Endothelial cell of umbilical vein (primary cell): ENCODE measurements around the gene GPD2. TPM values are rescaled to one million over a fixed set of nuclear protein-coding genes. Genes with fewer than 3 reads are reported as not detected.

Source experiments
- BruUV-seq: library from RNA; stranded (reverse); fragments of 400-500 nt; replicated peaks from 2 replicates; lab custom pipeline; 2021; lab: Mats Ljungman, UMichigan
- CTCF ChIA-PET: fragments of 300-600, 350-600 bp; sonication (Branson Sonifier 250); formaldehyde crosslinking; loops from one replicate; lab custom pipeline; 2021; ENCODE audit warnings: antibody characterized with exemption, inconsistent platforms; lab: Charles Lee
- POLR2A ChIA-PET: fragments of 300-600, 350-600 bp; sonication (Branson Sonifier 250); formaldehyde crosslinking; loops from one replicate; lab custom pipeline; 2021; ENCODE audit warnings: antibody characterized with exemption, inconsistent platforms; lab: Charles Lee
- DNase-seq: peaks from one replicate; pipeline ENCODE4 v3.0.0-alpha.2; 2011; ENCODE audit warnings: low read depth, low spot score
- FAIRE-seq: peaks from 2 replicates; lab custom pipeline; 2011; peaks lifted over from hg19 to GRCh38; lab: Jason Lieb, UNC
- H2AFZ ChIP-seq: 2 replicates; pipeline ENCODE4 v1.6.0; 2012; ENCODE audit warnings: low read depth, low read length, control low read depth, inconsistent platforms
- H3K27ac ChIP-seq: 2 replicates; pipeline ENCODE4 v1.5.1; 2011; ENCODE audit warnings: low read depth, mild to moderate bottlenecking, control low read depth, low read length, moderate library complexity; ENCODE audit not compliant: insufficient read depth
- H3K27me3 ChIP-seq, 2 experiments: 2 replicates each; pipeline versions ENCODE4 v1.6.0 to v1.6.1; 2011; ENCODE audit warnings: low read length in 2 of 2, mixed read lengths in 1 of 2; ENCODE audit not compliant: control insufficient read depth in 2 of 2, insufficient read depth in 2 of 2
- H3K36me3 ChIP-seq, 2 experiments: 2 replicates in 1 of 2; 3 replicates in 1 of 2; pipeline ENCODE4 v1.5.1; 2011; ENCODE audit warnings: low read length in 2 of 2, mild to moderate bottlenecking in 1 of 2, moderate library complexity in 1 of 2; ENCODE audit not compliant: control insufficient read depth in 2 of 2, insufficient read depth in 2 of 2; ENCODE audit errors: extremely low read depth in 1 of 2
- H3K4me1 ChIP-seq: 3 replicates; pipeline ENCODE4 v1.5.1; 2011; ENCODE audit warnings: mild to moderate bottlenecking, low read length; ENCODE audit not compliant: control insufficient read depth, insufficient read depth; ENCODE audit errors: extremely low read depth
- H3K4me2 ChIP-seq: 2 replicates; pipeline ENCODE4 v1.6.1; 2011; ENCODE audit warnings: low read length, control low read depth, mixed read lengths; ENCODE audit not compliant: insufficient read depth
- H3K4me3 ChIP-seq, 3 experiments: fragments of 200-600 bp in 1 of 3; sonication (generic), shearing (Covaris generic) in 1 of 3; replicated peaks in 1 of 3; 2 replicates each; pipeline ENCODE4 v1.5.1; 2011 to 2016; ENCODE audit warnings: control low read depth in 3 of 3, low read length in 3 of 3, mild to moderate bottlenecking in 2 of 3, inconsistent platforms in 1 of 3, low read depth in 1 of 3, moderate library complexity in 1 of 3; ENCODE audit not compliant: insufficient read depth in 1 of 3
- H3K79me2 ChIP-seq: 2 replicates; pipeline ENCODE4 v1.6.0; 2012; ENCODE audit warnings: low read length, inconsistent platforms; ENCODE audit not compliant: control insufficient read depth, insufficient read depth
- H3K9ac ChIP-seq: replicated peaks from 2 replicates; pipeline ENCODE3; 2011; ENCODE audit warnings: low read length, control low read depth; ENCODE audit not compliant: insufficient read depth; ENCODE audit errors: extremely low read depth
- H3K9me1 ChIP-seq: replicated peaks from 3 replicates; pipeline ENCODE4 v1.6.0; 2011; ENCODE audit warnings: mild to moderate bottlenecking, low read length; ENCODE audit not compliant: control insufficient read depth, insufficient read depth; ENCODE audit errors: extremely low read depth
- H3K9me3 ChIP-seq: replicated peaks from 2 replicates; pipeline ENCODE4 v1.5.1; 2012; ENCODE audit warnings: low read length, inconsistent platforms; ENCODE audit not compliant: control insufficient read depth, insufficient read depth
- H4K20me1 ChIP-seq: replicated peaks from 2 replicates; pipeline ENCODE3; 2011; ENCODE audit warnings: mild to moderate bottlenecking, low read length; ENCODE audit not compliant: control insufficient read depth, insufficient read depth; ENCODE audit errors: extremely low read depth
- EZH2 ChIP-seq: IDR thresholded peaks from 2 replicates; pipeline ENCODE4 v1.6.1; 2012; ENCODE audit warnings: borderline replicate concordance, low read depth, mild to moderate bottlenecking, moderate library complexity, low read length, inconsistent platforms; ENCODE audit not compliant: severe bottlenecking
- GATA2 ChIP-seq: IDR thresholded peaks from 2 replicates; pipeline ENCODE4 v1.7.0; 2011; ENCODE audit warnings: low read depth, mild to moderate bottlenecking, moderate library complexity, mixed read lengths, low read length; ENCODE audit not compliant: insufficient read length, insufficient read depth
- JUN ChIP-seq: IDR thresholded peaks from 2 replicates; pipeline ENCODE4 v1.6.1; 2011; ENCODE audit warnings: borderline replicate concordance, low read depth; ENCODE audit not compliant: insufficient read length, insufficient read depth
- dilution Hi-C: fragments of 300-500 bp; cut with MboI; formaldehyde crosslinking; loops from one replicate; pipeline ENCODE4 v1.15.0; 2019; ENCODE audit warnings: low sequenced_read_pairs; ENCODE audit not compliant: extremely low pct_ligation_motif_present
- intact Hi-C: fragments of 100-400 bp; cut with micrococcal nuclease; formaldehyde crosslinking; loops from one replicate; pipeline ENCODE4 v1.10.0; 2022
- polyA plus RNA-seq, 4 experiments: library from polyadenylated mRNA; depleted of rRNA in 3 of 4; stranded (reverse) in 3 of 4; unstranded in 1 of 4; fragments of >200 nt; gene quantifications; 2 replicates each; pipeline versions ENCODE4 v1.2.1 to v1.2.3, GENCODE V29; 2011 to 2012; ENCODE audit warnings: missing spikeins in 1 of 4
- total RNA-seq: library from RNA; stranded (reverse); gene quantifications from 2 replicates; pipeline ENCODE4 v1.2.3, GENCODE V29; 2021
- TF ChIP-seq, protein P1 (sequence below): IDR thresholded peaks from 2 replicates; pipeline ENCODE4 v1.6.1; 2011; ENCODE audit not compliant: insufficient read depth, insufficient read length

The GPD2 gene
- total and polyA plus RNA-seq, 2 donors (not counting 3 experiments of a cell fraction or from before 2014, with no cell fraction given), result 6.6 to 37.0 TPM

DNA sequence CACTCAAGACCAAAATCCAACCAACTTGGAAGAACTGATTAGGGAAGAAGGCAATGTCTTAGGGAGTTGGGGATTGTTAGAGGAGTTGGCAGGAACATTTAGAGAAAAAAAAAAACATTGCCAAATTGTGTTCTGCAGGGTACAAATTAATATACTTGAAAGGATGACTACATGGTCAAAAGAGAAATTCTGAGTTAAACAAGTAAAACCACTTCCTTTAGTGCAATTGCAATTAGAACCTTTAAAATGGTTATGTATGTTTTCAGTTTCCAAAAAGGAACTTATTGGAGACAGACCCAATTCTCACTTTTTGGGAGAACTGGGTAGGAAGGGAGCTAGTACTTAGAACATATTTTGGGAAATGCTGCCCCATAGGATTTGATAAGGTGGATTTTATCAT is 137.9 kb downstream of the GPD2 start:
- dilution Hi-C loops (no loop called here), intact Hi-C loops (no loop called here)
- no peak overlapping the region for H3K4me2 ChIP-seq
- TF ChIP-seq, protein P1, sequence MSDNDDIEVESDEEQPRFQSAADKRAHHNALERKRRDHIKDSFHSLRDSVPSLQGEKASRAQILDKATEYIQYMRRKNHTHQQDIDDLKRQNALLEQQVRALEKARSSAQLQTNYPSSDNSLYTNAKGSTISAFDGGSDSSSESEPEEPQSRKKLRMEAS, result no peak
- TF ChIP-seq JUN (no peak), EZH2 (no peak)
- ChIA-PET POLR2A (no interaction called here), CTCF (interaction anchor here (1.1 to 1.4 kb wide), 4 partner anchors 22 to 619 kb away, joined by 3 to 4 read pairs (median 3); no protein-coding TSS in a partner anchor)
- H3K36me3 ChIP-seq, result no peaks in the 10 kb centered on the region
- no peaks in the 10 kb centered on the region for H3K9me3 ChIP-seq
- no peaks in the 10 kb centered on the region for H3K9me1 ChIP-seq
- no peak overlapping the region for H3K27ac ChIP-seq
- no peak overlapping the region for H3K9ac ChIP-seq
- no peak for DNase-seq
- no TSS peak for BruUV-seq
- FAIRE-seq, result no peak
- no peaks in the 10 kb centered on the region for H4K20me1 ChIP-seq
- no peaks in the 10 kb centered on the region for H3K4me1 ChIP-seq
- H3K79me2 ChIP-seq, result no peaks in the 10 kb centered on the region
- H2AFZ ChIP-seq, result no peak overlapping the region
- H3K27me3 ChIP-seq, result no peaks in the 10 kb centered on the region
- no peak overlapping the region for H3K4me3 ChIP-seq

DNA sequence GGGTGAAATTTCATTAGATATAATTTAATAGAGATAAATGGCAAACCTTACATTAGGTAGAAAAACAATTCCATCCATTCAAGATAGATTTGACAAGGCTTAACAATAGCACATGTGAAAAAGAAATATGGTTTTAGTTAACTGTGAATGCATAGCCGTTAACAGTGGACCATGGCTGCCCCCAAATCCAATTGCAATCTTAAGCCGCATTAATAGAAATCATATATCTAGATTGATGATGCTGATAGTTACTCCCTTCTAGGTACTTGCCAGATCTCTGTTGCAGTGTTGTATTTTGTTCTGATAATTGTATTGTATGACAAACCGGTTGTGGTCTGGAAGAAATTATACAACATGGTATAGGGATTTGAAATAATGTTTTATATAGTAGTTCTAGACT is 139.8 kb downstream of the GPD2 start:
- Histone ChIP-seq H3K9ac (no peak overlapping the region), H3K4me1 (no peaks in the 10 kb centered on the region), H4K20me1 (no peaks in the 10 kb centered on the region), H3K79me2 (no peaks in the 10 kb centered on the region), H3K27me3 (no peaks in the 10 kb centered on the region), H3K4me2 (no peak overlapping the region), H3K27ac (no peak overlapping the region), H3K4me3 (no peak overlapping the region), H3K9me1 (no peaks in the 10 kb centered on the region), H3K36me3 (no peaks in the 10 kb centered on the region), H2AFZ (no peak overlapping the region), H3K9me3 (no peaks in the 10 kb centered on the region)
- dilution Hi-C loops, result no loop called here
- FAIRE-seq (no peak), DNase-seq (no peak)
- BruUV-seq, result no TSS peak
- intact Hi-C loops, result no loop called here
- ChIA-PET CTCF (interaction anchor here (1.6 kb wide), 1 partner anchor 1199 kb away, joined by 3 read pairs; no protein-coding TSS in a partner anchor), POLR2A (no interaction called here)
- no peak for TF ChIP-seq GATA2
